GDM1 (cell line): ENCODE measurements around the gene MST1.

ENCODE experiments used
- DNase-seq: peaks from one replicate; lab custom pipeline; 2025; lab: John Stamatoyannopoulos, UW

Gene MST1

DNA sequence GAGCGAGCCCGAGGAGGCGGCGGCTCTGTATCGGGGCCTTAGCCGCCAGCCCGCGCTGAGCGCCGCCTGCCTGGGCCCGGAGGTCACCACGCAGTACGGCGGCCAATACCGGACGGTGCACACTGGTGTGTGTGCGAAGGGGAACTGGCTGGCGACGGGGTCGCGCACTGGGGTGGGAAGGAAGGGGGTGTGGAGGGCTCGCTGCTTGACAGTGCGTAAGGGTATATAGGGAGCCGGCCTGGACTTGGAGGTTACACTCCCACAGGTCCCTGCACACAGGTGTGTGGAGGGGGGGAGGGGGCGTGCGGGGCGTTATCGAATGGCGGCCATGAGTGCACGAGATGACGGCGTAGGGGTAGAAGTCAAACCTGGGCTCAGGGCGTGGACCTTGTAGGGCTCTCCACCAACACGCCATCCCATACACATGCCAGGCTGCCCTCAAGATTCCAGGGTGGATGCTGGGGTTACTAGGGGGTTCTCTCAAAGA, 14.7 kb downstream of the MST1 start:
- DNase-seq = no peak

DNA sequence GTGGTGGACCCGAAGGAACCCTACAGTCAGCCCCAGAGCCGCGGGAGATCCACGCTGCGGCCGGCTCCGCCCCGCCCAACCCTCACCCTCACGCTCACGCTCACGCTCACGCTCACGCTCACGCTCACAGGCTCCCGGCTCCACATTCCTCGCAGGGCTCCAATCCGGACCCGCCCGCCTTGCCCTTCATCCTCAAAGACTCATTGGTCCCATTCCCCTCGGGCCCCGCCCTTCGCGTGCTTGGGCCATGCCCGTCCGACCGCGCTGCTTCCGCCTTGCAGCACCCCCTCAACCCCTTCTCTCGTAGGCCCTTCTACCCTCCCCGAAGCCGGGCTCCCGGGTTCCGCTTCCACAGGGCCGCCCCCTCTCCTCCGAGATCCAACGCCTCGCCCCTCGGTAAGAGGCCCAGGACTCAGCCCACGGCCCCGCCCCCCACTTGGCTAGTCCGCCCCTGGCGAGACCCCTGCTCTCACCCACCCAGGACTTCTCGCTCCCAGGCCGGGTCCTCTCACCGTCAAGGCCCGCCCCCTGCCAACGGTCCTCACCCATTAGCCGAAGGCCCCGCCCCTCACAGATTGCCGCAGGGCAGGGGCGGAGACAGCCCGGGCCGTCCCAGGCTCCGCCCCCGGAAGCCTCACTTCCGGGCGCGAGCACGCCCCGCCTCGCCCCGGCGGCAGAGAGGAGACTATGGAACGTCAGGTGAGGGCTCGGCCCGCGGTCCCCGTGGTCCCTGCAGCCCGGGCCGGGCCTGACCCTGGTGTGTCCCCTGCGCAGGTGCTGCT, 15.4 kb downstream of the MST1 start, which contains the start of gene APEH:
APEH (plus strand) TSS at position 637 of the 782 bp plus-strand sequence; CDS start at position 688, 51 bp downstream.
- no peak for DNase-seq

DNA sequence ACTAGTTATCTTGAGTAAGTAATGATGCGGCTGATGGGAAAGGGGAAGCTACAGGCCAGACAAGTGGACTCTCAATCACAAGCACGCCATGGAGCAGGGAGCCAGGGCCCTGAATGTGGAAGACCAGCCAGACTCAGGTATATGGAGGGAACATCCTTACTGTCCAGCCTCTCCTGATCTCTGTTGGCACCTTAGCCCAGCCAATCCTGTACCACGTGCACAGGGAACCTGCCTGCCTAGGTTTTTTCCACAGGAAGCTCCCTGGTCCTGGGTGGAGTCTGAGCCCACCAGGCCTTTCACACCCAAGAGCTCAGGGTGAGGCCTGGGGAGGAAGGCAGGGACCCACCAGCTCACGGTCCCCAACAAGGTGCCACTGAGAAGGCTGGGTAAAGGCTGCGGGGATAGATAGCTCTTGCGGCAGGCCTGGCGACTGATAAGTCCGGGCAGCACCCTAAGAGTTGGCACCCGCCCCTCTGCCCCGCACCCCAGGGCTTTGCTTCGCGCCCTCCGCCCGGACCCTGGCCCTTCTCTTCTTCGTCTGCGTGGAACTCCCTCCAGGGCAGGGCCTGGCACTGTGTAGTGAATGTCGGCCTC, 16.1 kb downstream of the MST1 start:
- no peak for DNase-seq

DNA sequence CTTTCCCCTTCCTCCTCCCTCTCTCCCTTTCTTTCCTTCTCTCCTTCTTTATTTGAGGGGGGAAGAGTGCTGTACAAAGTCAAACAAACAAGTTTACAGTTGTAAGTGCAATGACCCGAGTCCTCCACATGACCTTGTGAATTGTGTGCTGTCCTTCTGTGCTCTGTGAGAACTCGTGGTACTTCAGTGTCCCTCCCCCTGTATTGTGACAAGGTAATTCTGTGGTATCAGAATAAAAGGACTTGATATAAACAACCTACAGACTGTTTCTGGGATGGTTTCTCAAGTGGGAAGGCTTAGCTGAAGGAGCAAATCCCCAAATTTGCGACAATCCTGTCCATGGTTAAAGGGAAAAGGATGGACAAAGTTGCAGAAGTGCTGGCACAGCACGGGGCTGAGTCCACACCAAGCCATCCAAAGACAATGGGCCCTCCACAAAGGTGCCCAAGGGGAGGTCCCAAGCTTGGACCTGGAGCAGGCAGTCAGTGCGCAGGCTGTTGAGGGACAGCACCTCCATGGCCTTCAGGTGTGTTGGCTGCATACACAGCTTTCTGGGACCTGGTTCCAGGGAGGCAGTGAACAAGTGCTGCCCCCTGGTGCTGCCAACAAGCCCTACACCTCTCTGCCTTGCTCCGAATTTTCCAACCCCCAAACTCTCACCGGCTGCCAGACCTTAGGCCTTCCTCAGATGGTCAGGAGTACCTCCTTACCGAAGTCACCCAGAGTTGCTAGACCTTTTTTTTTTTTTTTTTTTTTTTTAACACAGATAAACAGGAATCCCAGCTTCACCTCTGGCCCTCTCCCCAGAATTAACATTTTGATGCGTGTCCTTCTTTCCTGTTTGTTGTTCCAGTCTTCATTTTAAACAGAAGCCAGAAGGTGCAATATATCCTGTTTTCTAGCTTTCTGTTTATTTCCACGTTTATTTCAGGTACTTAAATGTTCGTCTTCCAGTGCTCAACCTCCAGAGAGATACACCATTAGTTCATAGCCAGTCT, 17.7 kb downstream of the MST1 start:
- DNase-seq = no peak

DNA sequence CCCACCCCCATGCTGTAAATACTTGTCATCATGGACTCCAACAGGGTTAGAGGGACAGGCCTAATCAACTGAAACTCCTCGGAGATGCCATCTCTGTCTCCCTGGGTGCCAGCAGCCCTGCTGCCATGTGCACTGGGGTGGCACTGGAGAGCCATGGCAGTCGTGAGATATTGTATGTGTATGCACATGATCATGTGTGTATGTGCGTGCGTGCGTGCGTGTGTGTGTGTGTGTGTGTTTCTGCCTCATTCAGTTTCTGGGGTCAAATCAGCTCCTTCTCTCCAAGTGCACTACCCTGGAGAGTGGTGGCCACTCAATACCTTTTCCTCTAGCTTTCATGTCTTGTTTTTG, 18.4 kb downstream of the MST1 start:
- no peak for DNase-seq

DNA sequence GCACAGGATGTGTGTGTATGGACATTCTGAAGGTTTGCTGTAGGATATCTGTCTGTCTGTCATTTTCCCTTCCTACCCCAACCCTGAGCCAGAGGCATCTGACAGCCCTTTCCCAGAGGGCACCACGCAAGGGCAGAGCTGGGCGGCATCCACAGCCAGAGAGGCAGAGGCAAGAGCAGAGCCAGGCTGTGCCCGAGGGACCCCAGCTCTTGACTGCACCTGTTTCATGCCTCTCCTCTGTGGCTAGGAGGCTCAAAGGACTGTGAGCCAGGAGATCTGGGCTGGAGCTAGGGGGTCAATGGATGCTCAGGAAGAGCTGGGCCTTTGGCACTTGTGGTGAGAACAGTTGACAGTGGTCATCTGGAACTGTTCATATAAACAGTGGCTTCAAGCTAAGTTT, 19.9 kb downstream of the MST1 start:
- no peak for DNase-seq

DNA sequence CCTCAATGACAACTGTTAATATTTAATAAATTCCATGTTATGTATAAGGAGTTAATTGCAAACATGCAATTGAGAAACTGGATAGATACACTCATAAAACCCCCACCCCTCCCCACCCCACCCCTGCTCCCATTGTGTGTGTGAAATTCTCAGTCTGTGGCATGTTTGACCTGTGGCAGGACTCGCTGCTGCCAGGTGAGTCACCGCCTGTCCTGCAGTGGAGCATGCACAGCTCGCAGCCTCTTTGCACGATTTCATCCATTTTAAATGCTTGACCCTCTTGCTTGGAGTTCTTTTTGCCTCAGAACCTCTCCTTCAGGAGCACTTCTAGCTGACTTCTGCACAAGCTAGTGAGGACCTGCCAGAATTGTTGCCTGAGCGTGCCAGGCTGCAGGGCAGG, 20.4 kb downstream of the MST1 start:
- no peak for DNase-seq

DNA sequence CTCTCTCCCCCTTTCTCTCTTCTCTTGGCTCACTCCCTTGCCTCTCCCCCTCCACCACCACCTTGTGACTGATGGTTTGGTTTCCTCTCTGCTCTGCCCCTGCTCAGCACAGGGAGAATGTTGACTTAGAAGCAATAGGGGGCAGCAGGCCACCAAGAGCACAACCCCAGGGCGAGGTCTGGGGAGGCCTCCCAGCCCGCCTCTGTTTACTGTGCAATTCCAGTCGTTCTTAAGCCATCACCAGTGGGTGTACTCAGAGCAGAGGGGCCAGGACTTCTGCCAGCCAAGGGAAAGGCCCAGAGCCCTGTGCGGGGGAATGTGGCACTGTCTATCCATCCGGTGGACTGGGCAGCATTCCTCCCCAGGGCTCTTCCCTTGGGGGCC, 20.9 kb downstream of the MST1 start:
- no peak for DNase-seq

DNA sequence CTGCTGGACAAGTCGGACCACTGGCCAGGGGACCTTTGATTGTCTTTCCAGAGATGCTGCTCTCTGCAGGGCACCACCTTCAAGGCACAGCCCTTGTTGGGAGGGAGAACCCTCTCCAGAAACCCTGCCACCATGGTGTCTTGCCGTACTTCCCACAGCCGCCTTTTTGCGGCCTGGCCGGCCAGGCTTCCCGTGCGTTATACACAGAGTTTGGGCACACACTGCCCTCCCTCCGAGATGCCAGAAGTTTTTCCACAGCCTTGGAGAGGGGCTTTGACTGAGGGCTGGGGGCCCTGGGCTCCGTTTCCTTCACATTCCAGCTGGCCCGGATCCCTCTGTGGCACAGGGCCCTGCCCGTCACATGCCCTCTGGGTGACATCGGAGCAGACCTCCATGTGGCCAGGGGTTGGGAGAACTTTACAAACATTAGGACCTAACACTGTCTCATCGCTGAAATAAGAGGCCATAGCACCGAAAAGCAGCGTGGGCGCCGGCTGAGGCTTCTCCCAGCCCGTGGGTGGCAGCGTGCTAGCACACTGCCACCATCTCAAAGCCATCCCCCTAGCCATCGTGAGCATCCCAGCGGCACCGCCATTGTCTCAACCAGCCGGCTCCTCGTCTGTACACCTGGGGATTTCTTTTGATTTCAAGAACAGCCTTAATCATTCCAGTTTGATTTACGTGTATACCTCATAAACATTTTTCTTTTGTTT, 21.4 kb downstream of the MST1 start:
- DNase-seq = no peak

DNA sequence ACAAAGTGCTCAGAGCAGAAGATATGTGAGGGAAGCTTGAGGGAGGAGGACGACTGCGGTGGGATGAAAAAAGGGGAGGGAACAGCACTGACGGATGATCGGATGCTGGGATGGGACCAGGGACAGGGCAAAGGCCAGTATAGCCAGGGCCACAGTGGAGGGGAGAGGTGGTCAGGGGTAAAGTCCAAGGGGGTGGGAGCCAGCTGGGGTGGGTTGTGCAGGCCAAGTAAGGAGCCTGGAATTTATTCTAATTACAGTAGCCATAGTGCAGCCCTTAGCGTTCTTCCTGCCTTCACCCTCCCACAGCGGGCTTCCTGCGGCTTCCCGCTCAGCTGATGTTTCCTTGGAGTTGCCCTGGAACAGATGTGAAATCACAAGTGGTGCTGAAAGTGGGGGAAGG, 22.7 kb downstream of the MST1 start:
- no peak for DNase-seq

DNA sequence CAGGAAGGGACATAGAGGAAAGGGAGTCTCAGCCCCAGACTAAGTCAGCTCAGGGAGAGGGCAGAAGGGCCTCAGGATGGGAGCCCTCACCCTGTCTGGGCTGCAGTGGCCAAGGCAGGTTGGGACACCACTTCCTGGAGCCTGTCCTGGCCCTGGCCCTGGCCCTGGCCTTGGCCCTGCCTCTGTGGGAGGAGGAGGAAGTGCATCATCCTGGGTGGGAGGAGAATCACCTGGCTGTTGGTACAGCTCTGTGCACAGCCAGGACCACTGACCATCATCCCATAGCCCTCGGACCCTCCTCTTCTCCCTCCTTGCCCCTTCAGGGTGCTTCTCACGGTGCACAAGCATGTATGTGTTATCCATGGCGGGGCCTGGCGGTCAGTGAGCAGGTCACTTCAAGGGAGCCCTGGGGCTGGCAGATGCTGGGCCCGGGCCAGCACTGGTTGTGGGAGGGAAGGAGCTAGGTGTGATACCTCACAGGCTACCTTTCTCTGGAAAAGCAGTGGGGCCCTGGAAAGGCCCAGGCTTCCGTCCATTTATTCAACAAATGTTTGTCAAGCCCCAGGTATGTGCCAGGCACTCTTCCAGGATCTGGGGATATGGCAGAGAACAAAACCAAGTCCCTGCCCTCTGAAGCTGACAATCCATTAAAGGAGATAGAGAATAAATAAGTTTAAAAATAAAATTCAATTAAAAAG, 23.3 kb downstream of the MST1 start:
- DNase-seq = no peak

DNA sequence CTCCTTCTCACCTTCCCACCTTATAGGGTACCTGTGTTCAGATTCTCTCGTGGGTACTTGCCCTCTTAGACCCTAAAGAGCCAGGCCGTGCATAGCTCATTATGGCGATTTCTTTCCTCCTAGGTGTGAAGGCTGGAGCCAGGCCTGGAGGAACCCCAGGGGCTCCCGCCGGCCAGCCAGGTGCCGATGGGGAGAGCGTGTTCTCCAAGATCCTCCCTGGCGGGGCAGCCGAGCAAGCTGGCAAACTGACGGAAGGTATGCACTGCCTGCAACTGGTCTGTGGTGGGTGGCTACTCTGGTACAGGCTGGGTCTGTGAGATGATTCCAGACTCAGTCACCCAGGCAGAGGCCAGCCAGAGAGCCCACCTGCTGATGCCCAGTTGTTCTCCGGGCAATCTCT, 25.0 kb downstream of the MST1 start:
- no peak for DNase-seq

DNA sequence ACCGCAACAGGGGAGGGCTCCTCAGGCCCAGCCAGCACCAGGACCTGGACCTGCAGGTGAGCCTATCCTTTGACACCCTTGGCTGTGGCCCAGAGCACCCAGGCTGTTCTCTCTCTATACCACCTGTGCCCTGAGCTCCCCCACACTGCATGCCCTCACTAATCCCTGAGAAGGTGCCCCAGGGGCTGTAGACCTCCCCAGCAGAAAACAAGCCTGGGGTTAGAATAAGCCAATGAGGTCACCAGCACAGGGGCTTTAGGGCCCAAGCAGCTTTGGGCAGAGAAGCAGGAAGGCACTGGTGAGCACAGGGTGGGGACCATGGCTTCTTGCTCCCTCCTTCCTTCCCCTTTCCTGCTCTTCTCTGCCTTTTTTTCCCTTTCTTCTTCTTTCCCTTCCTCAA, 25.4 kb downstream of the MST1 start:
- DNase-seq = no peak

DNA sequence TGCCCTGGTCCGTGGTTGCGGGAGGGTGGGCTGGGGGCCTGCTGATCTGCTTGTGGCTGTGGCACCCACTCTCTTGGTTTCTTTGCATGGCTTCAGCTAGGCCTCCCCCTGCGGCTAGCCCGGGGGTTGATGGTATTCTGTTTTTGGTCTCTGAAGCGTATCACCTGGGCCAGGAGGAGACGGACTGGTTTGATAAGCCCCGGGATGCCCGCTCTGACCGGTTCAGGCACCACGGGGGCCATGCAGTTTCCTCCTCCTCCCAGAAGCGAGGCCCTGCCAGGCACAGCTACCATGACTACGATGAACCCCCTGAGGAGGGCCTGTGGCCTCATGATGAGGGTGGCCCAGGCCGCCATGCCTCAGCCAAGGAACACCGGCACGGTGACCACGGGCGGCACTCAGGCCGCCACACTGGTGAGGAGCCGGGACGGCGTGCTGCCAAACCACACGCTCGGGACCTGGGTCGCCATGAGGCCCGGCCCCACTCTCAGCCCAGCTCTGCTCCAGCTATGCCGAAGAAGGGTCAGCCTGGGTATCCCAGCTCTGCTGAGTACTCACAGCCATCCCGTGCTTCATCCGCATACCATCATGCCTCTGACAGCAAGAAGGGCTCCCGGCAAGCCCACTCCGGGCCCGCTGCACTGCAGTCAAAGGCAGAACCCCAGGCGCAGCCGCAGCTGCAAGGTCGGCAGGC, 26.4 kb downstream of the MST1 start:
- DNase-seq = no peak

DNA sequence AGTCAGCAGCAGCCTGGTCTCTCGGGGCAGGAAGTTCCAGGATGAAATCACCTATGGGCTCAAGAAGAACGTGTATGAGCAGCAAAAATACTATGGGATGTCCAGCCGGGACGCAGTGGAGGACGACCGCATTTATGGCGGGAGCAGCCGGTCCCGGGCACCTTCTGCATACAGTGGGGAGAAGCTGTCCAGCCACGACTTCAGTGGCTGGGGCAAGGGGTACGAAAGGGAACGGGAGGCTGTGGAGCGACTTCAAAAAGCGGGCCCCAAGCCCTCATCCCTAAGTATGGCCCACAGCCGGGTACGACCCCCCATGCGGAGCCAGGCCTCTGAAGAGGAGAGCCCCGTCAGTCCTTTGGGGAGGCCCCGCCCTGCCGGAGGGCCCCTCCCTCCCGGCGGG, 27.3 kb downstream of the MST1 start:
- no peak for DNase-seq

DNA sequence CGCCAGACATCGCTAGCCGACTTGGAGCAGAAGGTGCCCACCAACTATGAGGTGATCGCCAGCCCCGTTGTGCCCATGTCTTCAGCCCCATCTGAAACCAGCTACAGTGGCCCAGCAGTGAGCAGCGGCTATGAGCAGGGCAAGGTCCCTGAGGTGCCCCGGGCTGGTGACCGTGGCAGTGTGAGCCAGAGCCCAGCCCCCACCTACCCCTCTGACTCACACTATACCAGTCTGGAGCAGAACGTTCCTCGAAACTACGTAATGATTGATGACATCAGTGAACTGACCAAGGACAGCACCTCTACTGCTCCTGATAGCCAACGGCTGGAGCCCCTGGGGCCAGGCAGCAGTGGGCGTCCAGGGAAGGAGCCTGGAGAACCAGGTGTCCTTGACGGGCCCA, 28.0 kb downstream of the MST1 start:
- no peak for DNase-seq

DNA sequence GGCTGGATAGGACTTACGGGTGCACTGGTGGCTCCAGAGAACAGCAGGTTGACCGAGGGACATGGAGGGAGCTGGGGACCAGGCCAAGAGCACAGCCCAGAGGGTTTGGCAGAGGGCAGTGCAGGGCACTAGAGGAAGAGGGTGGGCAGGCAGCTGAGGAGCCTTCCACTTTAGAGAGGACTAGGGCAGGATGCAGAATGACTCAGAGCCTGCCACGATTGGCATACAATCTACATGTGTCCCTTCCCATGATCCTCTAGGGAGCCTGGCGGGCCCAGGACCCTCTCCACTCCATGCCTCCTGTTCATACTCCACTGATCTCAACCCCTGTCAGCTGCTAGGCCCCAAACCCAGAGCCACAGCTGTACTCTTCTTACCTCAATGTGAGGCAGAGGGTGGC, 29.5 kb downstream of the MST1 start:
- no peak for DNase-seq

DNA sequence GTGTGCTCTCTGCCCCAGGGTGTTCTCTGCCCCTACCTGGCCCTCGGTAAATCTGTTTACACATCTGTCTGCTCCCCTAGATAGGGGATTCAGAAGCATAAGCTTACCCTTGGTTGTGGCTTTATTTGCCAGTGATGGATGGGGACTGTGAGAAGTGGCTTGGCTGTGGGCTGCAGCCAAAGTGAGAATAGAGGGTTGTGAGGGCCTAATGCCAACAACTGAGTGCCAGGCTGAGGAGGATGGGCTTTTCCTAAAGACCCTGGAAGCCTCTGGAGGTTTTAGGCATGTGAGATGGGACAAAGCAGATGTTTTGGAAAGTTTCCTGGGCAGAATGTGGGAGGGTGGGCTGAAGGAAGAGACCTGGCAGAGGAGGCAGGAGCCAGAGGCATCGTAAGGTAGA, 30.6 kb downstream of the MST1 start:
- DNase-seq = no peak

DNA sequence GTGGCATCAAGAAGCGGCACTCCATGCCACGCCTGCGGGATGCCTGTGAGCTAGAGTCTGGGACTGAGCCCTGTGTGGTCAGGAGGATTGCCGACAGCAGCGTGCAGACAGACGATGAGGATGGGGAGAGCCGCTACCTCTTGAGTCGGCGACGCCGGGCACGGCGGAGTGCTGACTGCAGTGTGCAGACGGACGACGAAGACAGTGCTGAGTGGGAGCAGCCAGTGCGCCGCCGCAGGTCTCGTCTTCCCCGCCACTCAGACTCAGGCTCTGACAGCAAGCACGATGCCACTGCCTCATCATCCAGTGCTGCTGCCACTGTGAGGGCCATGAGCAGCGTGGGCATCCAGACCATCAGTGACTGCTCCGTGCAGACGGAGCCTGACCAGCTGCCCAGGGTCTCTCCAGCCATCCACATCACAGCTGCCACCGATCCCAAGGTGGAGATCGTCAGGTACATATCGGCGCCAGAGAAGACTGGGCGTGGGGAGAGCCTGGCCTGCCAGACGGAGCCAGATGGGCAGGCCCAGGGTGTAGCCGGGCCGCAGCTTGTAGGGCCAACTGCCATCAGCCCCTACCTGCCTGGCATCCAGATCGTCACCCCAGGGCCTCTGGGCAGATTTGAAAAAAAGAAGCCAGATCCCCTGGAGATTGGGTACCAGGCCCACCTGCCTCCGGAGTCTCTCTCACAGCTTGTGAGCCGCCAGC, 31.9 kb downstream of the MST1 start:
- DNase-seq = no peak

DNA sequence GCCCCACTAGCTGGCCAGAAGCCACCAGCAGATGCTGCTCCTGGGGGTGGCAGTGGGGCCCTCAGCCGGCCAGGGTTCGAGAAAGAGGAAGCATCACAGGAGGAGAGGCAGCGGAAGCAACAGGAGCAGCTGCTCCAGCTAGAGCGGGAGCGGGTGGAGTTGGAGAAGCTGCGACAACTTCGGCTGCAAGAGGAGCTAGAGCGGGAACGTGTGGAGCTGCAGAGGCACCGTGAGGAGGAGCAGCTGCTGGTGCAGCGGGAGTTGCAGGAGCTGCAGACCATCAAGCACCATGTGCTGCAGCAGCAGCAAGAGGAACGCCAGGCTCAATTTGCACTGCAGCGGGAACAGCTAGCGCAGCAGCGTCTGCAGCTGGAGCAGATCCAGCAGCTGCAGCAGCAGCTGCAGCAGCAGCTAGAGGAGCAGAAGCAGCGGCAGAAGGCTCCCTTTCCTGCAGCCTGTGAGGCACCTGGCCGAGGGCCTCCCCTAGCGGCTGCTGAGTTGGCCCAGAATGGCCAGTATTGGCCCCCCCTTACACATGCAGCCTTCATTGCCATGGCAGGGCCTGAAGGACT, 32.6 kb downstream of the MST1 start:
- DNase-seq = no peak
